BE2C (cell line): ENCODE measurements around the gene USP9X.
"Not testable (repeated sequence)": the region's sequence is repeated elsewhere in the genome, so short reads cannot be mapped to it uniquely, and the experiment has no call there.

ENCODE experiments used
- DNase-seq: peaks from one replicate; pipeline ENCODE4 v3.0.0-alpha.2; 2020
- H3K27me3 ChIP-seq: fragments of 250-450 bp; sonication (Bioruptor Pico); 2 replicates; pipeline ENCODE4 v1.5.1; 2020; ENCODE audit warnings: mild to moderate bottlenecking
- H3K36me3 ChIP-seq: fragments of 250-450 bp; sonication (Bioruptor Pico); 2 replicates; pipeline ENCODE4 v1.5.1; 2020; ENCODE audit warnings: mild to moderate bottlenecking
- H3K4me1 ChIP-seq: fragments of 250-450 bp; sonication (Bioruptor Pico); 2 replicates; pipeline ENCODE4 v1.5.1; 2020
- H3K4me3 ChIP-seq: 2 replicates; pipeline ENCODE4 v1.5.1; 2011; ENCODE audit warnings: low read depth, low read length
- H3K9me3 ChIP-seq: fragments of 250-450 bp; sonication (Bioruptor Pico); 2 replicates; pipeline ENCODE4 v1.5.1; 2020
- TF ChIP-seq, protein P1 (sequence below): IDR thresholded peaks from 2 replicates; pipeline ENCODE4 v1.5.1; 2012; ENCODE audit warnings: mild to moderate bottlenecking, low read depth, low read length

Gene USP9X

DNA sequence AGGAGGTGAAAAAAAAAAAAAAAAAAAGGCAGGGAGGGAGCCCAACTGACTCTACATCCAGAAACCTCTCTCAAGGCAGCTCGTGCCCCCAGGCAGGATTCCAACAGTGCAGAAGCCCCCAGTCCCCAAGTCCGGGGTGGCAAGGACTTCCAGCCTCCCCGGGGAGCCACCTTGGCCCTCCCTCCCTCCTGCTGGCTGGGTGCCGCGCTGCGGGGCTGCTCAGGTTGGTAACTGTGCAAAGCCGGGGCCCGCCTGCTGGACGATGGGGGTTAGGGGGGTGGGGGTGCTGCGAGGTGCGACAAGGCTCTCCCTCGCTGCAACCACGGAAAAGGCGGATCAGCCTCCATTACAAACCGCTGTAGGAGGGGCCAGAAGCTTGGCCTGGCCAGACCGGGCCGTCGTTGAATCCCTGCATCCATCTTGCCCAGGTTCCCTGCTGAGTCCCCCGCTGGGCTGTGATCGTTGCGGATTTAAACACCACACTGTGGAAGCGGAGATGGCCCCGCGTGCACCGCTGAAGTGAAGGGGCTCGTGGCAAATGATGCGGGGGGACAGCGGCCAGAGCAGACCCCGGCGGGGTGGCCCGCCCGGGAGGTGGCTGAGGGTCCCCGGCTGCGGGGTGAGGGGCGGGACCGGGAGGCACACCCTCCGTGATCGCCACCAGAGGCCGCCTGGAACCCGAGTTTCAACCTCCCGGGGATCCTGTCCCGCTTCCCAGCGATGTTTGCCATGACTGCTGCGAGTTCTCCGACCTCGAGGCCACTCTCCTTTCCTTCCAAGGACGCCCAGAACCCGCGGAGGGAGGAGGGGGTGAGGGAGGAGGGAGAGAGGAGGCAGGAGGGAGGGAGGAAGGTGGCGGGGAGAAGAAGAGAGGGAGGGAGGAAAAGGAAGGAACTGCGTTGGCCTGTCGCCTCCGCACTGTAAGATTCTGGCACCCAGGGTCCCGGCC is 190.7 kb downstream of the USP9X start:
- Histone ChIP-seq H3K4me1 (no peaks in the 10 kb centered on the region), H3K27me3 (no peaks in the 10 kb centered on the region), H3K4me3 (peak overlapping the region; percentile 63), H3K36me3 (no peaks in the 10 kb centered on the region), H3K9me3 (no peaks in the 10 kb centered on the region)
- TF ChIP-seq, protein P1, sequence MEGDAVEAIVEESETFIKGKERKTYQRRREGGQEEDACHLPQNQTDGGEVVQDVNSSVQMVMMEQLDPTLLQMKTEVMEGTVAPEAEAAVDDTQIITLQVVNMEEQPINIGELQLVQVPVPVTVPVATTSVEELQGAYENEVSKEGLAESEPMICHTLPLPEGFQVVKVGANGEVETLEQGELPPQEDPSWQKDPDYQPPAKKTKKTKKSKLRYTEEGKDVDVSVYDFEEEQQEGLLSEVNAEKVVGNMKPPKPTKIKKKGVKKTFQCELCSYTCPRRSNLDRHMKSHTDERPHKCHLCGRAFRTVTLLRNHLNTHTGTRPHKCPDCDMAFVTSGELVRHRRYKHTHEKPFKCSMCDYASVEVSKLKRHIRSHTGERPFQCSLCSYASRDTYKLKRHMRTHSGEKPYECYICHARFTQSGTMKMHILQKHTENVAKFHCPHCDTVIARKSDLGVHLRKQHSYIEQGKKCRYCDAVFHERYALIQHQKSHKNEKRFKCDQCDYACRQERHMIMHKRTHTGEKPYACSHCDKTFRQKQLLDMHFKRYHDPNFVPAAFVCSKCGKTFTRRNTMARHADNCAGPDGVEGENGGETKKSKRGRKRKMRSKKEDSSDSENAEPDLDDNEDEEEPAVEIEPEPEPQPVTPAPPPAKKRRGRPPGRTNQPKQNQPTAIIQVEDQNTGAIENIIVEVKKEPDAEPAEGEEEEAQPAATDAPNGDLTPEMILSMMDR = peak; percentile 56
- DNase-seq = peak; percentile 75

DNA sequence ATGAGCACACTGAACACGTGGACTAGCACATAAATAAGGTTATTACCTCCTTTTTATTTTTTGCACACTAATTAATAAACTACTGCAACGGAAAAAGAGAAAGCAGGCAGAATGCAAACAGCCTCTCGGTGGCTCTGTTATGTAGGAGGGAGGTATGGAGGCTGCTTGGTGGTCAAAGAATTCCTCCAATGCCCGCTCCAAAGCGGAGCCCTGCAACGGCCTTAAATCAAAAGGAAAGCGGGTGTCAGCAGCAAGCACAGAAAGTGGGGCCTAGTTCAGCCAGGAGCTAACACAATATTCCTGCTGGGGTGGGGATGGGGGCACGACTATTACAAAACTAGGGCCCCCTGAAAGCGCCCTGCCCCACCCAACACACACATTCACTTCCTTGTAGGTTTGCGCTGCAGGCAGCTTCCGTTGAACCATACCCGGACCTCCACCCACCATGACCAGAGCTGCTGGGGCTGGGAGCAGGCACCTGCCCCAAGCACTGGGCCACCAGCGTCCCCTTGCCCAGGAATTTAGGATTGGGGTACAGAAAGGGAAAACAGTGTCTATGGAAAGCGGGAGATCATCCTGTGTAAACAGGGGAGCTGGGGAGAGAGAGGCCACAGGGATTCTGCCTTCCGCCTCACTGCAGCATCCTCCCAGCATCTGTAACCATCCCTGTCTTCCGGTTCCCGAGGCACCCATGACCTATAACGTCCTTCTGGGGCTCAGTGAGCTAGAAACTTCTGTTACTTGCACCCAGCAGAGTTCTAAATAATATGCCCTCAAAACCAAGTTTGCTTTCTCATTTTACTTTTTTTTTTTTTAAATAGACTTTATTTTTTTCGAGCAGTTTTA is 191.6 kb downstream of the USP9X start:
- Histone ChIP-seq H3K4me1 (no peaks in the 10 kb centered on the region), H3K9me3 (no peaks in the 10 kb centered on the region), H3K27me3 (no peaks in the 10 kb centered on the region), H3K4me3 (peak overlapping the region; percentile 63), H3K36me3 (no peaks in the 10 kb centered on the region)
- TF ChIP-seq, protein P1 = no peak
- no peak for DNase-seq

DNA sequence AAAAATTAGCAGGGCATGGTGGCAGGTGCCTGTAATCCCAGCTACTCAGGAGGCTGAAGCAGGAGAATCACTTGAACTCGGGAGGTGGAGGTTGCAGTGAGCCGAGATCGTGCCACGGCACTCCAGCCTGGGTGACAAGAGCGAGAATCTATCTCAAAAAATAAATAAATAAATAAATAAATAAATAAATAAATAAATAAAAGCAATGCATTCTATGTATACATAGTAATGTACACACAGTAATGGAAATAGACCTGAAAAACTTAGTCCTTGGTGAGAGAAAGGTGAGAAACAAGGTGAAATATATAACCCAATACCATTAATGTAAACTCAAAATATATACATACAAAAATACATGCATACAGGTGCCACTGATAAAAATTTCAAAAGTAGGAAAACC is 197.1 kb downstream of the USP9X start:
- H3K4me3 ChIP-seq, H3K4me1 ChIP-seq, H3K9me3 ChIP-seq, H3K36me3 ChIP-seq, H3K27me3 ChIP-seq, DNase-seq: not testable (repeated sequence)

DNA sequence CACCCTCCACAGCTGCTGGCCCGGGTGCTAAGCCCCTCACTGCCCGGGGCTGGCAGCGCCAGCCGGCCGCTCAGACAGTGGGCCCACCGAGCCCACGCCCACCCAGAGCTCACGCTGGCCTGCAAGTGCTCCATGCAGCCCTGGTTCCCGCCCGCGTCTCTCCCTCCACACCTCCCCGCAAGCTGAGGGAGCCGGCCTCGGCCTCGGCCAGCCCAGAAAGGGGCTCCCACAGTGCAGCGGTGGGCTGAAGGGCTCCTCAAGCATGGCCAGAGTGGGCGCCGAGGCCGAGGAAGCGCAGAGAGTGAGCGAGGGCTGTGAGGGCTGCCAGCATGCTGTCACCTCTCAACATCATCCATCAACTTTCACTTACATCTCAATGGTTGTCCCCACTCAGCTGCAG is 200.7 kb downstream of the USP9X start:
- H3K4me3 ChIP-seq, H3K27me3 ChIP-seq, H3K4me1 ChIP-seq, H3K9me3 ChIP-seq, H3K36me3 ChIP-seq, DNase-seq: not testable (repeated sequence)
